HG03097 (cell line): ENCODE results near the gene RHEBL1.
"Not testable (repeated sequence)": the region's sequence is repeated elsewhere in the genome, so short reads cannot be mapped to it uniquely, and the experiment has no call there.

Experiments used
- ATAC-seq: cut with Tn5 transposase; IDR thresholded peaks from one replicate; pipeline ENCODE4 v1.9.1; 2021; ENCODE audit not compliant: unreplicated experiment, low FRiP score

RHEBL1 gene

GRCh38 chr12:49089821-49090773 lies 20.3 kb upstream of the RHEBL1 start:
- no peak for ATAC-seq

- ATAC-seq = no peak
These were observed 19.2 kb upstream of the RHEBL1 start for GRCh38 chr12:49088932-49089330.

- ATAC-seq = peak; percentile 54
These were observed 18.6 kb upstream of the RHEBL1 start for GRCh38 chr12:49088150-49088931.

GRCh38 chr12:49086116-49086515 lies 16.3 kb upstream of the RHEBL1 start:
- no peak for ATAC-seq

- no peak for ATAC-seq
These were observed 14.7 kb upstream of the RHEBL1 start for GRCh38 chr12:49084438-49084837.

- ATAC-seq = no peak
These were observed 10.0 kb upstream of the RHEBL1 start for GRCh38 chr12:49079793-49080192.

- ATAC-seq = no peak
These were observed 1.2 kb upstream of the RHEBL1 start for GRCh38 chr12:49070971-49071370.

- no peak for ATAC-seq
These were observed 786 bp downstream of the RHEBL1 start for GRCh38 chr12:49068879-49069506.

- ATAC-seq = no peak
These were observed 3.7 kb downstream of the RHEBL1 start for GRCh38 chr12:49066120-49066519.

GRCh38 chr12:49064767-49065152 lies 5.0 kb downstream of the RHEBL1 start:
- ATAC-seq = no peak

- not testable (repeated sequence) for ATAC-seq
These were observed 7.9 kb downstream of the RHEBL1 start for GRCh38 chr12:49061916-49062315.

GRCh38 chr12:49061157-49061650 lies 8.6 kb downstream of the RHEBL1 start:
- ATAC-seq = peak; percentile 5

- peak; percentile 54 for ATAC-seq
These were observed 9.3 kb downstream of the RHEBL1 start, which contains the start of gene KMT2D for GRCh38 chr12:49060237-49061156. Gene KMT2D, minus strand, starts transcription at chr12:49060794. Its CDS starts 5,470 bp downstream, at chr12:49055324.

- peak; percentile 17 for ATAC-seq
These were observed 10.2 kb downstream of the RHEBL1 start for GRCh38 chr12:49059299-49060171.

GRCh38 chr12:49059045-49059298 lies 10.8 kb downstream of the RHEBL1 start:
- ATAC-seq = no peak

- no peak for ATAC-seq
These were observed 11.3 kb downstream of the RHEBL1 start for GRCh38 chr12:49058366-49059044.

GRCh38 chr12:49057888-49058287 lies 11.9 kb downstream of the RHEBL1 start:
- ATAC-seq = no peak

- ATAC-seq = peak; percentile 35
These were observed 13.6 kb downstream of the RHEBL1 start for GRCh38 chr12:49055978-49056754.
